Pancreas (tissue), 10 donors: Measurements from ENCODE around the gene PLA2G2D. TPM values are rescaled to one million over a fixed set of nuclear protein-coding genes. Genes with fewer than 3 reads are reported as not detected.

Experiments used
- ATAC-seq, 4 donors: fragments of 200-7000 bp; cut with Tn5 transposase; one replicate each; pipeline versions ENCODE4 v1.8.0 to v1.9.1; 2020; ENCODE audit warnings: mild to moderate bottlenecking in 4 of 4, moderate library complexity in 4 of 4
- DNase-seq, 6 donors: peaks; one replicate each; pipeline ENCODE4 v3.0.0-alpha.2; 2020
- FAIRE-seq: peaks from 2 replicates; lab custom pipeline; 2012; peaks lifted over from hg19 to GRCh38; lab: Jason Lieb, UNC
- H3K27ac ChIP-seq, 4 donors: fragments of 200-600 bp; sonication (generic); 1 replicate in 3 of 4; 2 replicates in 1 of 4; pipeline versions ENCODE4 v1.5.0 to v1.8.0; 2020
- H3K27me3 ChIP-seq, 4 donors: fragments of 200-600 bp; one replicate each; pipeline ENCODE4 v1.8.0; 2021
- H3K36me3 ChIP-seq, 3 donors: fragments of 200-600 bp; sonication (generic) in 1 of 3; one replicate each; pipeline versions ENCODE4 v1.5.0 to v1.8.0; 2020 to 2021
- H3K4me1 ChIP-seq, 3 donors: fragments of 200-600 bp; one replicate each; pipeline ENCODE4 v1.8.0; 2021
- H3K4me3 ChIP-seq, 4 donors: fragments of 200-600 bp; sonication (generic) in 2 of 4; one replicate each; pipeline versions ENCODE4 v1.5.0 to v1.8.0; 2020 to 2021
- H3K9me3 ChIP-seq, 4 donors: fragments of 200-600 bp; one replicate each; pipeline ENCODE4 v1.8.0; 2021
- WGBS, 2 donors: extraction: QIAGEN DNeasy Blood & Tissue Kit; methylation state at CpG; one replicate each; pipeline ENCODE4 v1.1.7; 2013; 5-methylcytosine and 5-hydroxymethylcytosine counted together
- intact Hi-C, 3 donors: fragments of 100-400 bp; cut with DNase I; formaldehyde crosslinking; loops; one replicate each; pipeline versions ENCODE4 v1.11.1 to v1.14.2; 2022
- polyA plus RNA-seq, 2 donors: library from polyadenylated mRNA; stranded (reverse); fragments of 200-250 nt; gene quantifications; one replicate each; pipeline ENCODE4 v1.2.3, GENCODE V29; 2013
- total RNA-seq, 6 donors: library from RNA; stranded (reverse); fragmentation: NEBNext Ultra II Directional in 4 of 6; extraction: Animal tissue kit (Norgen Biotek cat#: 25700) in 4 of 6; gene quantifications; one replicate each; pipeline versions ENCODE4 v1.2.1 to v1.2.4, GENCODE V29; 2021 to 2023
- TF ChIP-seq, protein P1 (sequence below), 4 donors: fragments of 200-600 bp; sonication (generic) in 3 of 4; IDR thresholded peaks; one replicate each; pipeline versions ENCODE4 v1.5.0 to v1.8.0; 2021; ENCODE audit warnings: antibody characterized with exemption in 4 of 4
- donor health status: healthy with polysubstance abuse.
- donor health status: DM: no; HTN: no; CAD: no; lungs with moderate emphysema.
- donor health status: DM: no; HTN: no; CAD: no.
- donor health status: control.
- donor health status: control.
- donor health status: Bipolar disorder and iron deficiency.
- donor health status: DM: yes; HTN: yes; CAD: no.
- donor health status: DM: no; HTN: no; CAD: no.
- donor health status: DM: no; HTN: no; CAD: no.
- donor health status: DM: yes; HTN: yes; CAD: no.

Gene PLA2G2D, protein sequence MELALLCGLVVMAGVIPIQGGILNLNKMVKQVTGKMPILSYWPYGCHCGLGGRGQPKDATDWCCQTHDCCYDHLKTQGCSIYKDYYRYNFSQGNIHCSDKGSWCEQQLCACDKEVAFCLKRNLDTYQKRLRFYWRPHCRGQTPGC
- total RNA-seq (under 1 TPM in 1 of 6 donors, not detected in 5; 0.25 TPM), polyA plus RNA-seq (not detected)

DNA sequence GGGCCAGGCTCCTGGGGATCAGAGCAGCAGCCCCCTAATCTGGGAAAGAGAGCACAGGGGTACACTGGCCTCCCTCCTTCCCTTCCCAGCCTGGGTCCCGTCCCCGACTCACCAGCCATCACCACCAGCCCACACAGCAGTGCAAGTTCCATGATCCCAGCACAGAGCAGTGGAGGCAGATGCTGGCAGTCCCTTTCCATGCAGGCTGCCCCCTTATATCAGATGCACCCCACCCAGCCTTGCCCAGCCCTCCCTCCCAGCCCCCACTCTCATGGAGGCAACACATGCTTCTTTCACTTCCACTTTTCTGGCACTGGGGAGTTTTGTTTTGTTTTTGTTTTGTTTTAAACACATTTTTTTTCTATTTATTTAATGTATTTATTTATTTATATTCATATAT, at the start of gene PLA2G2D:
PLA2G2D (minus strand) TSS at position 190 of the 400 bp plus-strand sequence; CDS start at position 152, 38 bp downstream.
- Histone ChIP-seq H3K4me1 (no peaks in the 10 kb centered on the region), H3K27me3 (no peaks in the 10 kb centered on the region), H3K4me3 (no peak within 1 kb of the TSS), H3K36me3 (no peaks in the 10 kb centered on the region), H3K27ac (no peak within 1 kb of the TSS), H3K9me3 (no peaks in the 10 kb centered on the region)
- intact Hi-C loops = no loop called here
- WGBS, 2 donors = 88 to 90% methylated on average over 2 of the region's 2 CpGs
- DNase-seq (no peak), FAIRE-seq (no peak), ATAC-seq (no peak)
- TF ChIP-seq, protein P1, sequence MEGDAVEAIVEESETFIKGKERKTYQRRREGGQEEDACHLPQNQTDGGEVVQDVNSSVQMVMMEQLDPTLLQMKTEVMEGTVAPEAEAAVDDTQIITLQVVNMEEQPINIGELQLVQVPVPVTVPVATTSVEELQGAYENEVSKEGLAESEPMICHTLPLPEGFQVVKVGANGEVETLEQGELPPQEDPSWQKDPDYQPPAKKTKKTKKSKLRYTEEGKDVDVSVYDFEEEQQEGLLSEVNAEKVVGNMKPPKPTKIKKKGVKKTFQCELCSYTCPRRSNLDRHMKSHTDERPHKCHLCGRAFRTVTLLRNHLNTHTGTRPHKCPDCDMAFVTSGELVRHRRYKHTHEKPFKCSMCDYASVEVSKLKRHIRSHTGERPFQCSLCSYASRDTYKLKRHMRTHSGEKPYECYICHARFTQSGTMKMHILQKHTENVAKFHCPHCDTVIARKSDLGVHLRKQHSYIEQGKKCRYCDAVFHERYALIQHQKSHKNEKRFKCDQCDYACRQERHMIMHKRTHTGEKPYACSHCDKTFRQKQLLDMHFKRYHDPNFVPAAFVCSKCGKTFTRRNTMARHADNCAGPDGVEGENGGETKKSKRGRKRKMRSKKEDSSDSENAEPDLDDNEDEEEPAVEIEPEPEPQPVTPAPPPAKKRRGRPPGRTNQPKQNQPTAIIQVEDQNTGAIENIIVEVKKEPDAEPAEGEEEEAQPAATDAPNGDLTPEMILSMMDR (IDR thresholded peaks at IDR 0.05) = no peak

DNA sequence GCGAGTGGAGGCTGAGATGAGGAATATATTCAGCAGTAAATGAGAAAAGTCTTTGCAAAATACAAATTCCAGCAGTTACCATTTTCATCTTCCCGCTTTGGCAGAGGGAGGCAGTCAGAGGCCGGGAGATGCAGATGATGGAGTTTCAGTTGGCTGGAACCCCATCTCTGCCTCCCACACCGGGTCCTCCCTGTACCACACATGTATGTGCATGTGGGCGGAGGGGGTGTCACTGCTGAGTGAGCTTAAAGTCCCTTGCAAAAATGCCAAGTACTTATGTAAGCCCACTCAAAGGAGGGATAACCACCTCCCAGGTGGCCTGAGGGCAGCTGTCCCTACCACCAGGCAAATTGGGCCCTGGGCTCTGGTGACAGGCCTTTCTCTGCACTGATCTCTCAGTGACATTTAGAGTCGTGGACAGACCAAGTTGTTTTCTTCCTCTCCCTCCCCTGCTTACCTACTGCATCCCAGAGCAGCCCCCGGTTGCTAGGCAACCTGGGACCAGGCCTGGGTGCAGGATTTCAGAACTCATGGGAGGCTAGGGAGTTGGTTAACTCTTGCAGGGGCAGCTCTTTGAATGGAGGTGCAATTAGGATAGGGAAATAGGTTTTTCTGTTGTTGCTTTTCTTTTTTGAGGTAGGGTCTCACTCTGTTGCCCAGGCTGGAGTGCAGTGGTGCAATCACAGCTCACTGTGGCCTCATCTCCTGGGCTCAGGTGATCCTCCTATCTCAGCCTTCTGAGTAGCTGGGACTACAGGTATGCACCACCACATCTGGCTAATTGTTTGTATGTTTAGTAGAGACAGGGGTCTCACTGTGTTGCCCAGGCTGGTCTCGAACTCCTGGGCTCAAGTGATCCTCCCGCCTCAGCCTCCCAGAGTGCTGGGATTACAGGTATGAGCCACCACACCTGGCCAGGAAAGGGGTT, 49.5 kb upstream of the PLA2G2D start:
- Histone ChIP-seq H3K36me3 (no peaks in the 10 kb centered on the region), H3K4me1 (no peaks in the 10 kb centered on the region), H3K4me3 (no peak overlapping the region), H3K9me3 (no peaks in the 10 kb centered on the region), H3K27ac (no peak overlapping the region), H3K27me3 (no peaks in the 10 kb centered on the region)
- intact Hi-C loops = no loop called here
- ATAC-seq = no peak
- DNase-seq = no peak
- FAIRE-seq = no peak
- TF ChIP-seq, protein P1 (IDR thresholded peaks at IDR 0.05) = no peak
- WGBS, 2 donors = 74 to 80% methylated on average over 9 of the region's 9 CpGs

DNA sequence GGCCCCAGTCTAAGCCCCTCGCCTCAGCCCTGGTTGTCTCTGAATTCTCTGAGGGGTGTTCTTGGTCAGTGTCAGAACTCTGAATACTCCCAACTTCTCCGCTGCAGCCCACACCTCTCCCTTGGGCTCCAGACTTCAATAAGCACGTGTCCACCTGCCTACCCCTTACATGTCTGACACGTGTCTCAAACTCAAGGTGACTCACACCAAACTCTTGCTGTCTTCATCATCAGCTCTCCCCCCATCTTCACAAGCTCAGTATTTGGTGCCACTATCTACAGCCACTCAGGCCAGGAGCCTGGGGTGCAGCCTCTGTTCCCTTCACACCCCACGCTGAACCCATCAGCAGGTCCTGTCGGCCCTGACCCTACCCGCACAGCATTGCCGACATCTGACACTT, 47.8 kb upstream of the PLA2G2D start:
- H3K9me3 ChIP-seq = no peaks in the 10 kb centered on the region
- no peak overlapping the region for H3K4me3 ChIP-seq
- H3K36me3 ChIP-seq = no peaks in the 10 kb centered on the region
- FAIRE-seq (no peak), DNase-seq (no peak), ATAC-seq (no peak)
- TF ChIP-seq, protein P1 (IDR thresholded peaks at IDR 0.05) = no peak
- H3K4me1 ChIP-seq = no peaks in the 10 kb centered on the region
- no peaks in the 10 kb centered on the region for H3K27me3 ChIP-seq
- intact Hi-C loops = no loop called here
- 72 to 74% methylated on average over 8 of the region's 8 CpGs for WGBS, 2 donors
- no peak overlapping the region for H3K27ac ChIP-seq

DNA sequence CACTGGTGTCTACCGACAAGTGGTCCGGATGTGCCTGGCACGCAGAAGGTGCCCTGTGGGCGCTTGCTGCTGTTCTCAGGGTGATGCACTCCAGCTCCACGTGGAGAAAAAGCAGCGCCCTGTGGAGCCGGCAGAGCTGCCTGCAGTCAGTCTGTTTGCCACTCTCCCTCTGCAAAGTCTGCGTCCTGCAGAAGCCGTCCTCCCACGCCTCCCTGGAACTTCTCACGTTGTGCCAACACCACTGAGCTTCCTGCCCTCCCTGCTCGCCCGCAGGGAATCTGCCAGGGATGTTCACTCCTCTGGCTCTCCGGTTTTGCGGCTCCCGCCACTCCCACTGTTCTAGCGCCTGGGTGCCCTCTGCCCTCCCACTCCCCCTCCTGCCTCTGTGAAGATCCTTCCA, 46.7 kb upstream of the PLA2G2D start:
- WGBS, 2 donors = 53 to 62% methylated on average over 17 of the region's 17 CpGs
- no peak for DNase-seq

More for the DNA sequence above, 46.7 kb upstream of the PLA2G2D start:
- Histone ChIP-seq H3K27me3 (no peaks in the 10 kb centered on the region), H3K36me3 (no peaks in the 10 kb centered on the region), H3K27ac (no peak overlapping the region), H3K9me3 (no peaks in the 10 kb centered on the region), H3K4me1 (no peaks in the 10 kb centered on the region), H3K4me3 (no peak overlapping the region)
- ATAC-seq (no peak), FAIRE-seq (no peak)
- intact Hi-C loops = no loop called here
- TF ChIP-seq, protein P1 (IDR thresholded peaks at IDR 0.05) = no peak
